ENCODE measurements around the gene SHB. TPM values are rescaled to one million over a fixed set of nuclear protein-coding genes. Genes with fewer than 3 reads are reported as not detected.

Gene SHB
- total and polyA plus RNA-seq, 2 donors (not counting 3 experiments of a cell fraction or from before 2014, with no cell fraction given): 13.4 to 24.9 TPM

DNA sequence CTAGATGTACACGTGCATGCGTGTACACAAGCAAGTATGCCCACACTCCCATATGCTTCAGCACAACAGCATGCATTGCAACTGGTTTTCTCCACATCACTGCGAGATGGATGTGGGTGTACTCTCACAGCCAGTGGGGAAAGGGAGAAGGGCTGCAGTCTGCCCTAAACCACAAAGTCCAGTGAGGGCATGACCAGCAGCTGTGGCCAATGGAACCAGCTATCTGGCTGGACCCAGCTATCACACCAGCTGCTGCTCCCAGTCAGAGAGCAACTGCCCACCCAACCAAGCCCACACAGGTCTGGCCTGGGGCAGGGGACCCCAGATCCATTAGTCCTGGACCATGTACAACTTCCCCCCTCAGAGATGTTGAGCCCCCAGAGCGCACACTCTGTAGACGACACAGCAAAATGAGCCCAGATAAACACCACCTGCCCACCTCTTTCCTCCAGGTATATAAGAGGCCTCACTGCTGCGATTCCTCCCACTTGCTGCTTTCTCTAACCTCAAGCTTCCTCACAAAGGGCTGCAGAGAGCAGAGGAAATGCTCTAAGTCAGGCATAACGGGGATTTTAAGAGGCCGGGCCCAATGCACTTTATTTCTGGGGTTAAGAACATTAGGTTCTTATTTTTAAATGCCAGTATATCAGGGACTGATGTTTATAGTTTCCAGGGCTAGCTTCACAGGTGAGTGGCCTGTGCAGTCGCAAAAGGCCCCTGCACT, 39.0 kb downstream of the SHB start:
- no peak for TF ChIP-seq MYC (IDR thresholded peaks at IDR 0.05; ENCODE audit: low read depth, low read length)
- TF ChIP-seq, protein P1, sequence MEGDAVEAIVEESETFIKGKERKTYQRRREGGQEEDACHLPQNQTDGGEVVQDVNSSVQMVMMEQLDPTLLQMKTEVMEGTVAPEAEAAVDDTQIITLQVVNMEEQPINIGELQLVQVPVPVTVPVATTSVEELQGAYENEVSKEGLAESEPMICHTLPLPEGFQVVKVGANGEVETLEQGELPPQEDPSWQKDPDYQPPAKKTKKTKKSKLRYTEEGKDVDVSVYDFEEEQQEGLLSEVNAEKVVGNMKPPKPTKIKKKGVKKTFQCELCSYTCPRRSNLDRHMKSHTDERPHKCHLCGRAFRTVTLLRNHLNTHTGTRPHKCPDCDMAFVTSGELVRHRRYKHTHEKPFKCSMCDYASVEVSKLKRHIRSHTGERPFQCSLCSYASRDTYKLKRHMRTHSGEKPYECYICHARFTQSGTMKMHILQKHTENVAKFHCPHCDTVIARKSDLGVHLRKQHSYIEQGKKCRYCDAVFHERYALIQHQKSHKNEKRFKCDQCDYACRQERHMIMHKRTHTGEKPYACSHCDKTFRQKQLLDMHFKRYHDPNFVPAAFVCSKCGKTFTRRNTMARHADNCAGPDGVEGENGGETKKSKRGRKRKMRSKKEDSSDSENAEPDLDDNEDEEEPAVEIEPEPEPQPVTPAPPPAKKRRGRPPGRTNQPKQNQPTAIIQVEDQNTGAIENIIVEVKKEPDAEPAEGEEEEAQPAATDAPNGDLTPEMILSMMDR (IDR thresholded peaks at IDR 0.05; ENCODE audit: extremely low read depth in 1 of 2, insufficient read depth in 1 of 2, low read depth in 1 of 2, low read length in 2 of 2): no peak
- TF ChIP-seq, protein P2, sequence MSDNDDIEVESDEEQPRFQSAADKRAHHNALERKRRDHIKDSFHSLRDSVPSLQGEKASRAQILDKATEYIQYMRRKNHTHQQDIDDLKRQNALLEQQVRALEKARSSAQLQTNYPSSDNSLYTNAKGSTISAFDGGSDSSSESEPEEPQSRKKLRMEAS (IDR thresholded peaks at IDR 0.05; ENCODE audit: insufficient read depth, insufficient read length): no peak
- no peak for TF ChIP-seq POLR2A (IDR thresholded peaks at IDR 0.05; ENCODE audit: low read depth, low read length)
- TF ChIP-seq POLR2AphosphoS5 (IDR thresholded peaks at IDR 0.05; ENCODE audit: insufficient read depth, low read depth, low read length): no peak
- no peak for TF ChIP-seq JUN (IDR thresholded peaks at IDR 0.05; ENCODE audit: borderline replicate concordance, insufficient read depth, insufficient read length, low read depth)
- no peak for TF ChIP-seq GATA2 (IDR thresholded peaks at IDR 0.05; ENCODE audit: insufficient read depth, insufficient read length, low read depth, low read length)
- no peak for TF ChIP-seq EZH2 (IDR thresholded peaks at IDR 0.05; ENCODE audit: borderline replicate concordance, low read depth, low read length, severe bottlenecking)
- TF ChIP-seq FOS (IDR thresholded peaks at IDR 0.05; ENCODE audit: borderline replicate concordance, insufficient read depth, low read length): no peak
- BruUV-seq (replicated peaks): no TSS peak
- POLR2A ChIA-PET: no interaction called here

More for the DNA sequence above, 39.0 kb downstream of the SHB start:
- Histone ChIP-seq H3K9ac (replicated peaks; ENCODE audit: extremely low read depth, insufficient read depth, low read length) (no peak overlapping the region), H3K27ac (ENCODE audit: insufficient read depth, low read depth, low read length) (no peak overlapping the region), H3K4me3 (replicated peaks in 1 of 3; ENCODE audit: insufficient read depth in 1 of 3, low read depth in 1 of 3, low read length in 3 of 3) (no peak overlapping the region), H3K79me2 (ENCODE audit: control insufficient read depth, insufficient read depth, low read length) (peaks cover 66% of the 10 kb centered on the region), H3K4me1 (ENCODE audit: control insufficient read depth, extremely low read depth, insufficient read depth, low read length) (peaks cover 37% of the 10 kb centered on the region), H3K36me3 (ENCODE audit: control insufficient read depth in 2 of 2, extremely low read depth in 1 of 2, insufficient read depth in 2 of 2, low read length in 2 of 2) (no peaks in the 10 kb centered on the region), H3K4me2 (ENCODE audit: insufficient read depth, low read length) (no peak overlapping the region), H2AFZ (ENCODE audit: low read depth, low read length) (no peak overlapping the region), H3K9me1 (replicated peaks; ENCODE audit: control insufficient read depth, extremely low read depth, insufficient read depth, low read length) (no peaks in the 10 kb centered on the region), H4K20me1 (replicated peaks; ENCODE audit: control insufficient read depth, extremely low read depth, insufficient read depth, low read length) (no peaks in the 10 kb centered on the region), H3K9me3 (replicated peaks; ENCODE audit: control insufficient read depth, insufficient read depth, low read length) (no peaks in the 10 kb centered on the region), H3K27me3 (ENCODE audit: control insufficient read depth in 2 of 2, insufficient read depth in 2 of 2, low read length in 2 of 2) (no peaks in the 10 kb centered on the region)
- CTCF ChIA-PET: interaction anchor here (0.9 kb wide), 1 partner anchor 10 kb away, joined by 3 read pairs; no protein-coding TSS in a partner anchor
- FAIRE-seq (no peak), DNase-seq (ENCODE audit: low read depth, low spot score) (no peak)
- dilution Hi-C loops (cut with MboI; ENCODE audit: extremely low pct_ligation_motif_present, low sequenced_read_pairs) (no loop called here), intact Hi-C loops (cut with micrococcal nuclease) (no loop called here)

Data from endothelial cell of umbilical vein (primary cell).